Epidermal melanocyte (primary cell): ENCODE data around the gene OR2T1.
"Not testable (repeated sequence)": the region's sequence is repeated elsewhere in the genome, so short reads cannot be mapped to it uniquely, and the experiment has no call there.

Experiments
- DNase-seq: peaks from one replicate; pipeline ENCODE4 v3.0.0; 2011; ENCODE audit warnings: low spot score; ENCODE audit not compliant: insufficient read length

Gene OR2T1

GRCh38 chr1:248402748-248403147 lies at the start of gene OR2T1:
Gene OR2T1 (plus strand): TSS chr1:248403048. CDS start chr1:248406148, 3,100 bp downstream.
- DNase-seq, result no peak

- no peak for DNase-seq
These were observed 43.4 kb upstream of the OR2T1 start for GRCh38 chr1:248359415-248359814.

- DNase-seq, result no peak
These were observed 41.6 kb upstream of the OR2T1 start, which contains the start of gene OR2T4 for GRCh38 chr1:248361121-248361715. Gene OR2T4 (plus strand): TSS chr1:248361665. CDS start chr1:248361665, 0 bp downstream.

- DNase-seq, result no peak
These were observed 36.2 kb upstream of the OR2T1 start for GRCh38 chr1:248366609-248367008.

GRCh38 chr1:248372394-248372793 lies 30.5 kb upstream of the OR2T1 start:
- no peak for DNase-seq

GRCh38 chr1:248373761-248374160 lies 29.1 kb upstream of the OR2T1 start:
- no peak for DNase-seq

GRCh38 chr1:248375446-248375845 lies 27.4 kb upstream of the OR2T1 start, which contains the start of gene OR2T6:
Gene OR2T6 (plus strand): TSS chr1:248375746. CDS start chr1:248387609, 11,863 bp downstream.
- DNase-seq, result no peak

GRCh38 chr1:248376916-248377315 lies 25.9 kb upstream of the OR2T1 start:
- no peak for DNase-seq

- no peak for DNase-seq
These were observed 22.0 kb upstream of the OR2T1 start for GRCh38 chr1:248380854-248381253.

GRCh38 chr1:248388426-248388825 lies 14.4 kb upstream of the OR2T1 start:
- DNase-seq, result no peak

GRCh38 chr1:248393050-248393449 lies 9.8 kb upstream of the OR2T1 start:
- no peak for DNase-seq

GRCh38 chr1:248404024-248404423 lies 1.2 kb downstream of the OR2T1 start:
- no peak for DNase-seq

GRCh38 chr1:248406721-248407692 lies 4.2 kb downstream of the OR2T1 start:
- no peak for DNase-seq

- DNase-seq, result no peak
These were observed 13.4 kb downstream of the OR2T1 start for GRCh38 chr1:248416226-248416625.

GRCh38 chr1:248417854-248418253 lies 15.0 kb downstream of the OR2T1 start:
- DNase-seq, result no peak

GRCh38 chr1:248421384-248421783 lies 18.5 kb downstream of the OR2T1 start:
- DNase-seq, result no peak

- DNase-seq, result not testable (repeated sequence)
These were observed 24.8 kb downstream of the OR2T1 start for GRCh38 chr1:248427526-248428191.

- not testable (repeated sequence) for DNase-seq
These were observed 25.3 kb downstream of the OR2T1 start for GRCh38 chr1:248428192-248428533.

- not testable (repeated sequence) for DNase-seq
These were observed 28.8 kb downstream of the OR2T1 start for GRCh38 chr1:248431683-248432082.

- DNase-seq, result not testable (repeated sequence)
These were observed 29.4 kb downstream of the OR2T1 start for GRCh38 chr1:248432201-248432600.

- not testable (repeated sequence) for DNase-seq
These were observed 31.1 kb downstream of the OR2T1 start for GRCh38 chr1:248433811-248434415.
